GM12878 (cell line): ENCODE results near the gene ZNF583. TPM values are rescaled to one million over a fixed set of nuclear protein-coding genes. Genes with fewer than 3 reads are reported as not detected.
A peak's percentile ranks its signal among the peaks of the same experiment; 100 is the strongest.

Experiments
- ATF7 ChIP-seq: fragments of 450-650 bp; IDR thresholded peaks from 2 replicates; pipeline ENCODE4 v1.6.1; 2016; ENCODE audit warnings: low read depth, mild to moderate bottlenecking
- CBX3 ChIP-seq: fragments of 200-600 bp; sonication (generic); IDR thresholded peaks from 2 replicates; pipeline ENCODE4 v1.6.1; 2016; ENCODE audit warnings: low read depth, borderline replicate concordance
- HCFC1 ChIP-seq: fragments of 150-350 bp; IDR thresholded peaks from 2 replicates; pipeline ENCODE4 v1.6.1; 2014; ENCODE audit warnings: low read length
- MXI1 ChIP-seq: fragments of 150-350 bp; IDR thresholded peaks from 2 replicates; pipeline ENCODE4 v1.6.1; 2011; ENCODE audit warnings: low read depth, mild to moderate bottlenecking, inconsistent platforms, low read length, improper control_type of control experiment
- NFYA ChIP-seq: IDR thresholded peaks from 2 replicates; pipeline ENCODE4 v1.6.1; 2011; ENCODE audit warnings: low read depth, mild to moderate bottlenecking, low read length, improper control_type of control experiment, borderline replicate concordance
- NRF1 ChIP-seq: conservative IDR thresholded peaks from 2 replicates; pipeline ENCODE4 v1.6.1; 2011; ENCODE audit warnings: mild to moderate bottlenecking, low read depth, low read length, improper control_type of control experiment
- POLR2A ChIP-seq: IDR thresholded peaks from 2 replicates; pipeline ENCODE4 v1.6.1; 2011; ENCODE audit warnings: low read depth, mild to moderate bottlenecking, low read length
- POLR2AphosphoS5 ChIP-seq: IDR thresholded peaks from 2 replicates; pipeline ENCODE4 v1.6.1; 2011; ENCODE audit warnings: mild to moderate bottlenecking, low read length, inconsistent platforms
- RFX5 ChIP-seq: IDR thresholded peaks from 2 replicates; pipeline ENCODE4 v1.6.1; 2011; ENCODE audit warnings: low read depth, low read length, improper control_type of control experiment
- SPI1 ChIP-seq: IDR thresholded peaks from 2 replicates; pipeline ENCODE4 v1.6.1; 2011; ENCODE audit warnings: low read depth, mild to moderate bottlenecking, low read length, moderate library complexity, borderline replicate concordance; ENCODE audit not compliant: insufficient read depth
- TCF12 ChIP-seq: IDR thresholded peaks from 2 replicates; pipeline ENCODE4 v1.6.1; 2011; ENCODE audit warnings: low read depth, mild to moderate bottlenecking, low read length
- TCF7 ChIP-seq: IDR thresholded peaks from 2 replicates; pipeline ENCODE4 v1.6.1; 2014; ENCODE audit warnings: antibody characterized with exemption, borderline replicate concordance
- WRNIP1 ChIP-seq: IDR thresholded peaks from 2 replicates; pipeline ENCODE4 v1.6.1; 2011; ENCODE audit warnings: low read depth, low read length, improper control_type of control experiment, borderline replicate concordance
- ZBTB33 ChIP-seq: fragments of 450-650 bp; IDR thresholded peaks from 2 replicates; pipeline ENCODE4 v1.6.1; 2017; ENCODE audit warnings: mild to moderate bottlenecking
- polyA plus RNA-seq, 11 experiments: library from polyadenylated mRNA; depleted of rRNA in 4 of 11; unstranded in 6 of 11; stranded (reverse) in 5 of 11; fragments of >200 nt; fragmentation: Nextera tagmentation in 4 of 11; fragmentation: Illumina TruSeq in 1 of 11; extraction: Ambion mirVana in 4 of 11; extraction: Trizol in 1 of 11; gene quantifications; 1 replicate in 1 of 11; 2 replicates in 10 of 11; pipeline versions ENCODE4 v1.2.1 to v1.2.3, GENCODE V29; 2011 to 2016; ENCODE audit warnings: inconsistent platforms in 2 of 11, missing spikeins in 2 of 11, low read depth in 1 of 11
- total RNA-seq, 4 experiments: library from RNA; depleted of rRNA in 3 of 4; stranded (reverse); fragments of >200 nt in 3 of 4; fragmentation: Illumina TruSeq in 1 of 4; extraction: Trizol in 1 of 4; gene quantifications; 2 replicates each; pipeline versions ENCODE4 v1.2.1 to v1.2.3, GENCODE V29; 2013 to 2021

The ZNF583 gene
- total and polyA plus RNA-seq, 10 of the 15 experiments (the other 5 are each of a cell fraction or from before 2014, with no cell fraction given), result 0.40 to 3.1 (median 1.4) TPM

GRCh38 chr19:56367829-56368711, 36.1 kb upstream of the ZNF583 start (continued):
- no peak; the same call in 1 of the 2 replicates for TF ChIP-seq MXI1
- no peak for TF ChIP-seq CBX3
- TF ChIP-seq HCFC1, result no peak
- TF ChIP-seq TCF12, result no peak
- no peak for TF ChIP-seq SPI1
- TF ChIP-seq POLR2A, result peak; percentile 65
- TF ChIP-seq NRF1, result peak; percentile 46; the same call in 1 of the 2 replicates
- no peak for TF ChIP-seq NFYA
- no peak for TF ChIP-seq ZBTB33
- no peak for TF ChIP-seq TCF7
- TF ChIP-seq WRNIP1, result no peak
- no peak for TF ChIP-seq ATF7
- TF ChIP-seq POLR2AphosphoS5, result peak; percentile 57; the same call in 1 of the 2 replicates
- TF ChIP-seq RFX5, result peak; percentile 40; the same call in 1 of the 2 replicates
- TF ChIP-seq, all 136 proteins: peak for 10
